Mesenteric fat pad (tissue), 1 donor: ENCODE measurements around the gene FADS3. TPM values are rescaled to one million over a fixed set of nuclear protein-coding genes. Genes with fewer than 3 reads are reported as not detected.
A peak's percentile ranks its signal among the peaks of the same experiment; 100 is the strongest.

Experiments used
- DNase-seq: peaks from one replicate; pipeline ENCODE4 v3.0.0-alpha.2; 2020; ENCODE audit warnings: low spot score
- long read RNA-seq: library from polyadenylated mRNA; unstranded; transcript quantifications from one replicate; pipeline ENCODE4 v2.0.0, GENCODE V29; 2020
- total RNA-seq: library from RNA; stranded (reverse); fragmentation: NEBNext Ultra II Directional; extraction: Animal tissue kit (Norgen Biotek cat#: 25700); gene quantifications from one replicate; pipeline ENCODE4 v1.2.1, GENCODE V29; 2021
- donor health status: DM: yes; HTN: yes; CAD: no.

The FADS3 gene, protein sequence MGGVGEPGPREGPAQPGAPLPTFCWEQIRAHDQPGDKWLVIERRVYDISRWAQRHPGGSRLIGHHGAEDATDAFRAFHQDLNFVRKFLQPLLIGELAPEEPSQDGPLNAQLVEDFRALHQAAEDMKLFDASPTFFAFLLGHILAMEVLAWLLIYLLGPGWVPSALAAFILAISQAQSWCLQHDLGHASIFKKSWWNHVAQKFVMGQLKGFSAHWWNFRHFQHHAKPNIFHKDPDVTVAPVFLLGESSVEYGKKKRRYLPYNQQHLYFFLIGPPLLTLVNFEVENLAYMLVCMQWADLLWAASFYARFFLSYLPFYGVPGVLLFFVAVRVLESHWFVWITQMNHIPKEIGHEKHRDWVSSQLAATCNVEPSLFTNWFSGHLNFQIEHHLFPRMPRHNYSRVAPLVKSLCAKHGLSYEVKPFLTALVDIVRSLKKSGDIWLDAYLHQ
- 387 TPM for total RNA-seq
- long read RNA-seq, transcript FADS3-201 (12 exons, 1,779 nt), result major isoform, 78 of 227 reads
- long read RNA-seq, partial matches to known transcripts, result 67 of 227 reads
- long read RNA-seq, other reads (novel, unspliced or antisense), result 80 of 227 reads

DNA sequence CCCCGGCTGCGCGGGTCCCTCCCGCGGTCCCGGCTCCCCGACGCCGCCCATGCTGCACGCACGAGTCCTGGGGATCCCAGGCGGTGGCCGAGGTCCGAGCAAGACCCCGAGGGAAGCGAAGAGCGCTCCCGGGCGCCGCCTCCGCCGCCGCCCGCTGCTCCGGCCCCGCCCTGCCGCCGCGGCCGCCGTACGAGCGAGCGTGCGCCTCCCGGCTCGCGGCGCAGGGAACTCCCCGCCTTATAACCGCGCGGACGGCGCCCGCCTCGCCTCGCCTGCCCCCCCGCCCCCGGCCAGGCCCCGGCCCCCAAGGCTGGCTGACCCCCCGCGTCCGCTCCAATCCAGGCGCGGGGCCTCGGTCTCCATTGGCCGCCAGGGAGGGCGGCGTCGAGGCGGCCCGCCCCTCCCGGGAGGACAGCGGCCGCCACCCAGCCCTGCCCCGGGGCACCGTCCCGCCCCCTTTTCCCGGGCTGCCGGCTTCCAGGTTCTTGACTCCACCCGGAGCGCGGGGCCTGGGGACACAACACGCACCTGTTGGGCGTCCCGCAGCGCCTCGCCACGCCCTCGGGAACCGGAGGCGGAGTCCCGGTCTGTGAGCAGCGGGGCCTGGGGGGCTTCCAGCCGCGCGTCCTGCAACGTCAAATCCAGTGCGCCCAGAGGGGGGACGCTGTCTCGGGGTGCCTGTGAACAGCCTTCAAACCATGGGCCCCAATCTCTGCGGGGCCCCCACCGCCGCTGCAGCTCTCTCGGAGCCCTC lies at the start of gene FADS3:
TSS of gene FADS3 (minus strand) at position 215 of the 754 bp plus-strand sequence. CDS start at position 51, 164 bp downstream.
- DNase-seq, result peak; percentile 94

DNA sequence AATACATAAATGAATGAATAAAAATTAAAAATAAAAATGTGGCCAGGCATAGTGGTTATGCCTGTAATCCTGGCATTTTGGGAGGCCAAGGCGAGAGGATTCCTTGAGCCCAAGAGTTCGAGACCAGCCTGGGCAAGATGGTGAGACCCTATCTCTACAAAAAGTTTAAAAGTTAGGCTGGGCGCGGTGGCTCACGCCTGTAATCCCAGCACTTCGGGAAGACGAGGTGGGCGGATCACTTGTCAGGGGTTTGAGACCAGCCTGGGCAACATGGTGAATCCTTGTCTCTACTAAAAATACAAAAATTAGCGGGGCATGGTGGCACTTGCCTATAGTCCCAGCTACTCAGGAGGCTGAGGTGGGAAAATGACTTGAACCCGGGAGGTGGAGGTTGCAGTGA lies 49.1 kb upstream of the FADS3 start:
- DNase-seq, result no peak

DNA sequence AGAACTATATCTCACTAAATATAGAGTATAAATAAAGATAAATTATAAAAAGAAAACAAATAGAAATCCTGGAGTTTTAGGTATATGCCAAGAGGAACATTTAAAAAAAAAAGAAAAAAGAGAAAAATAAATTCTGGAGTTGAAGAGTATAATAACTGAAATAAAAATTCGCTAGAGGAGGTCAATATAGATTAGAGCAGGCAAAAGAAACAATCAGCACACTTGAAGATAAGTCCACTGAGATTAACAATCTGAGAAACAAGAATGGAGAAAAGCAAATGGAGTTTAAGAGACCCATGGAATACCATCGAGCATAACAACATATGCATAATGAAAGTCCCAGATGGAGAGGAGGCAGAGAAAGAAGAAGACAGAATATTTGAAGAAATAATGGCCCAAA lies 44.5 kb upstream of the FADS3 start:
- DNase-seq, result no peak

DNA sequence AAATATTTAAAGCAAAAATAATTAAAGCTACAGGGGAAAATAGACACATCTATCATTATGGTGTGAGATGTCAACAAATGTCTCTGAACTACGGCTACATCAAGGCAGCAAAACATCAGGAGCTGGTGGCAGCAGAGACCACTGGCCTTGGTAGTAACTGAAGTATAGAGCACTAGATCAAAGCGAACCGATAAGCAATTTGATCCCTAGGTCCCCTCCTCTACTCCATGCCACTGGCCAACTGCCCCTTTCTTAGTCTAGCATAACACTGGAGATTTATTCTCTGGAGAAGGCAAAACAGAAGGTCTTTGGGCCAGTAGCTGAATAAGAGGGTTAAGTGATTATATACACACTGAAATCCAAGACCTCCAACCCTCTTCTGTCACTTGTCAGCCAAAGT lies 39.6 kb upstream of the FADS3 start:
- DNase-seq, result no peak

DNA sequence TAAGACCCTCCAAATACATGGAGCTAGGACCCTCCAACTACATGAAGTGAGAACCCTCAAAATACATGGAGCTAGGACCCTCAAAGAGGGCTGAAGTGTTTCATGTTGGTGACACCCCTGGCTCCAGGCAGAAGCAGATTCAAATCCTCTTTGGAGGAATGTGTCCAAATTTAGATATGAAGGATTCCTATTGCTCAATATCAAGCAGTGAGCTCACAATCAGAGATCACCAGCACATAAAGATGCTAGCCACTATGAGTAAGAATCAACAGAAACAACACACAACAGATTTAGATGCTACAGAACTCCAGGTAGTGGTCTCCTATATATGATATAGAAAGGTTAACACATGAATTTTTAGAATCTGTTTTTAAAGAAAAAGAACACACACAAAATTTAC lies 37.3 kb upstream of the FADS3 start:
- DNase-seq, result no peak

DNA sequence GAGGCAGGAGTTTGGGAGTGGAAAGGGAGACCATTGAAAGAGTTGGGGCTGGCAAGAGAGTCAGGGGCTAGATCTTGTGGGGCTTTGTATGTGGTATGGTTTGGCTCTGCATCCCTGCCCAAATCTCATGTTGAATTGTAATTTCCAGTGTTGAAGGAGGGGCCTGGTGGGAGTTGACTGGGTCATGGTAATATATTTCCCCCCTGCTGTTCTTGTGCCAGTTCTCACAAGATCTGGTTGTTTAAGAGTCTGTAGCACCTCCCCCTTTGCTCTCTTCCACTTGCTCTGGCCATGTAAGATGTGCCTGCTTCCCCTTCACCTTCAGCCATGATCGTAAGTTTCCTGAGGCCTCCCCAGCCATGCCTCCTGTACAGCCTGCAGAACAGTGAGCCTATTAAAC lies 36.2 kb upstream of the FADS3 start:
- no peak for DNase-seq

DNA sequence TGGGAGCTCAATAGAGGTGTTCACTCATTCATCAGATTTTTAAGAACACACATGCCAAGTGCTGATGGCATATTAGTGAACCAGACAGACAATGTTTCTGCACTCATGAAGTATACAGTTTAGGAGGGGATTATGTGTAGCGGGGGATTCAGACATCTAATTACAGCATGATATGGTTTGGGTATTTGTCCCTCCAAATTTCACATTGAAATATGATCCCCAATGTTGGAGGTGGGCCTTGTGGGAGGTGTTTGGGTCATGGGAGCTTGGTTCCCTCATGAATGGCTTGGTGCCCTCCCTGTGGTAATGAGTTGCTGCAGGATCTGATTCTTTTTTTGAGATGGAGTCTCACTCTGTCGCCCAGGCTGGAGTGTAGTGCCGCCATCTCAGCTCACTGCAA lies 34.9 kb upstream of the FADS3 start:
- DNase-seq, result no peak

DNA sequence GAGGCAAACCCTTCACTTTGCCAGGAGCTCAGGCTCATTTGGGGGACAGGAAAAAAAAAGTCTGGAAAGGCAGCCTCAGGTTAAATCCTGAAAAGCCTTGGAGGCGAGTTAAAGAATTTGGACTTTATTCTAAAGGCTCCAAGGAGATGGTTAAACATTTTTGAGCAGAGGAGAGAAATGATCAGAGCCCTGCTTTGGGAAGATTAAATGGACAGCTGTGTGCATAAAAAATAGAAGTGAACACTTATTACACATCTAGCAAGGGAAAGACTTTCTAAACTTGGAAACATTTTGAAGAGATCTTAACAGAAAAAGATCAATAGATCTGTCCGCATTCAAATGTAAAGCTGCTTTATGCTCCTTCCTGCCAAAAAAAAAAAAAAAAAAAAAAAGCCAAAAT lies 34.4 kb upstream of the FADS3 start:
- DNase-seq, result no peak

DNA sequence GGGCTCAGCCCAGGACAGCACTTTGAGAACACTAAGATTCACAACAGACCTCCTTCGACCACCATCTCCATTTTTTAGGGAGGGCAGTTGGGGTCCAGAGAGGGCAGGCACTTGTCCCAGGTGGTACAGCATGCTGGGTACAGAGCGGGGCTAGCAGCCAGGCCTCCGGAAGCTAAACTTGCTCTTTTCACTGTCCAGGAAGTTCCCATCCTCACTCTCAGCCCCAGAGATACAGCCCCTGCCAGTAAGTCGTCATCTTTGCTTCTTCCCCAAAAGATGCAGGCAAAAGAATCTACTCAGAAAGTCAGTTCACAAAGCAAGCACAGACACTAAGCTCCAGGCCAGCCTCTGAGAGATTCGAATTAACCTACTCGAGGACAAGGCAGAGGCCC lies 32.7 kb upstream of the FADS3 start:
- DNase-seq, result no peak

DNA sequence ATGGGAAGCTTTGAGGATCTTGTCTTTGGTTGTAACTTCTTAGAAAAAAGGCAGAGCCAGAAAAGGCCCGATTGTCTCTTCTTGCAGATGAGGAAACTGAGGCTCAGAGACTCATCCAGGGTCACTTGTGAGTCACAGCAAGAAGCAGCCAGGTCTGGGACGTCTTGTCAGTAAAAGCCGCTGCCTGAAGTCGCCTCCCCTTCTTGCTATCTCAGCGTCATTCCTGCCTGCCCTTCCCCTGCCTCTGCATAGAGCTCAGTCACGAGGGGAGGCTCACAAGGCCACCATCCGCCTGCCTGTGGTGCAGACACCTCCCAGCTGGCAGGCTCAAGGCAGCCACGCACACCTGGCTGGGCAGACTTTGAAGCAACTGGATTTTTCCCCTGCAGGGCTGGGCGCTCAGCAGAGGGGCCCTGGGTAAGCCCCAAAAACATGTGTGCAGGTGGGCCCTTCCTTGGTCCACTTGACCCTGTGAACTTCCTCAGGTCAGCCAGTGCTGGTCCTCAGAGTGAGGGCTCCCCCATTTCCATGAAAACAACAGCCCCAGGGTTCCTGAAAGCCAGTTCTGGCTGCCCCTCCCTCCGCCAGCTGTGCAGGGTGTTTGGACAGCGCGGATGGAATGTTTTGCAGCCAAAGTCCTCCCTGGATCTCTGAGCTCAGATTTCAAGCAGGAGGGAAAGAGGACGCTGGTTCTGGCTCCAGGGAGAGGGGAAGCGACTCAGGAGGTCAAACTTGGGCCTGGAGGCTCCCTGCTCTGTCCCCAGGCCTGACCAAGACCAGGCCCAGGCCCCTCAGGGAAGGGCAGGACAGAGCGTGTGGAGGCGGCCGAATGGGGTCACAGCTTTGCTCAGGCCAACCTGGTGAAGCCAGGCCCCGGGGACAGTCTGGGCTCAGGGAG lies 32.1 kb upstream of the FADS3 start:
- DNase-seq, result peak; percentile 87

DNA sequence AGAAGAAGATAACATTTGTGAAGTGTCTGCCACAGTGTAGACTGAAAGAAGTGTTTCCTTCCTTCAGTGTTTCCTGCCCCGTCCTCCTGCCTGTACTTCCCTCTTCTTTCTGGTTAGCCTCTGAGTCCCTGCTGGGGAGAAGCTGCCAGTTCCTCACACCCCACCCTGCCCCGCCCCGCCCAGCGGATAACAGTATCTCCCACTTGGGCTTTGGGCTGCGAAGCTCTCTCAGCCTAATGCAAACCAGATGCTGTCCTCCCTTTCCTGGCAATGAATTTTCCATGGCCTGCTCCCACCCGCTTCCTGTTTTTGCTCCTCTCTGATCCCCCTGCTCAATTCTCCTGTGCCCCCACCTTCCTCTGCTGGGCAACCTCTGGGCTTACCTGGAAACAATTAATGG lies 31.2 kb upstream of the FADS3 start:
- peak; percentile 90 for DNase-seq

DNA sequence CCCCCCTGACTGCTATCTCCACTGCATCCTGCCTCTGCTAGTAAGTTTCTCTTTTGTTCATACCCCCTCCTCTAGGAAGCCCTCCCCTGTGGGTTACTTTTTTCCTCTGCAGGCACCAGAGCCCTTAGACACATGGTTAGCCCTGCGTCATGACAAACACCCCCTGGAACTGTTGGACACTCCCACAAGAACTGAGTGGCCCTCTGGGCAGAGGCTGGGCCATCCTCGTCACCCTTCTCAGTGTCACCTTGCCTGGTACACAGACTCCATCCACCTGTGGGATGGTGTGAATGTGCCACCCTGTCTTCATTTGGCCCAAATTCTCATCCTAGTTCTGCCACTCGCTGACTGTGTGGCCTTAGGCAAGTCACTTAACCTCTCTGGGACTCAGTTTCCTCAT lies 30.1 kb upstream of the FADS3 start:
- peak; percentile 20 for DNase-seq

DNA sequence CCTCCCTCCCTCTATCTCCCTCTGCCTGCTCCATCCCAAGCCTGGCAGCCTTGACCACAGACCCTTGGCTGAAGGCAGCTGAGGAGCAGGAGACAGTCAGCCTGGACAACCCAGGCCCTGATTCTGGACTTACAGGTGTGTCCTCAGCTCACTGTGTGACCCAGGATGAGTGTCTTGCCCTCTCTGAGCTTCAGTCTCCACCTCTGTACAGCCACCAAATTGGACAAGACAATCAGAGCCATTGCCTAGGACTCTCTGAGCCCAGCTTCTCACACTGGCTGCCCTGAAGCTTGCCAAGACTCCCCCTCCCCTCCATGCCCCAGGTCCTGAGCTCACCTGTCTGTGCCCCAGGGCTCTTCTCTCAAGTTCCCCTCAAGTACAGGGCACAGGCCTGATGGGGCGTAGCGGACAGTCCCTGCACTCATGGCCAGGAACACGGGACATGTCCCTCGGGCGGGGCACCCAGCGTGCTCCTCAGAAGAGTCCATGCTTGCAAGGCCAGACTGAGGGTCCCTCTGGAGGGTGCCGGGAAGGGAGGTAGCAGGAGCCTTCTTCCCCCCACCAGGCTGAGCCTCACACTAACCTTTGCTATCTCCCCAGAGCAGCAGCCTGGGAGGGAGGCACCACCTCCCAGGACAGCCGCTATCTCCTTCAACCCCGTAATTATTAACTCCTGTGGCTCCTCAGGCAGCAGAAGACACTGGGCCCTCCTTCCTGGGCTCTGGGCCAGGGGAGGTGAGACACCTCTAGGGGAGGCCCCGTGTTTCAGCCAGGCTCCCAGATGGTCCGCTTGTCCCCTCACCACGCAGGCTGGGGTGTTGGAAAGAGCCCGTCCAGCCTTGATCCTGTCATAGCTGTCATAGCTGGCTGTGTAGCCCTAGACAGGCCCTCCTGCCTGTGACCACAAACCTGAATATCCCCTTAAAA lies 28.6 kb upstream of the FADS3 start:
- DNase-seq, result peak; percentile 87

DNA sequence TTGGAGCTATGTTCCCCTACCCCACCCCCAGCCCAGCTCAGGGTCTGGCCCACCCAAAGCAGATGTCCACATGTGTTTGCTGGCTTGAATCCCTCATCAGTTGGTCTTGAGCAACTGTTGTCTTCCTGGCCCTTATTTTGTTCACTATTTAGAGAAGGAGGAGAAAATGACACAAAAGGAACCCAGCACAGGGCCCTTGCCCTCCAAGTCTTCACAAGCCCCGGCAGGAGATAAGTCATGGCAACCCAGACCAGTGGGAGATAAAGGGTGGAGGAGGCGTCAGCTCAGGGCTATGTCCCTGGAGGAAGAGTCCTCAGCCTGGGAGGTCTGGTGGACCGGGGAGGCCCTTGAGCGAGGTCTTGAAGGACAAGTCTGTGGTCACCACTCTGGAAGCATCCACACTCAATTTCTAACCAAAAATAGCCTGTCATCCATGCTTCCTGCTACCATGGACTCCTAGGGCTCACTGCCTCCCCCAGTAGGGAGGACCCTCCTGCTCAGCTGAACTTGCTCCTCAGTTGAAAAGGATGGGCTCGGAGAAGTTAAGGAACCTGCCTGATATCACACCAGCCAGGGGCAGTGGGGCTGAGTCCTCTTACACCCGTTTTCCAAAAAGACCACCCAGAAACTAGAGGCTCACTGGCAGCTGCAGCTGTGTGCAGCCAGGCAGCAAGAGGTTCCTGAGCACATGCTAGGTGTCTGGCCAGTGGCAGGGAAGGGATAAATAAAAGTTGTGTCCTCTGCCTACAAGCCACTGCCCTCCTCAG lies 27.8 kb upstream of the FADS3 start:
- peak; percentile 85 for DNase-seq

DNA sequence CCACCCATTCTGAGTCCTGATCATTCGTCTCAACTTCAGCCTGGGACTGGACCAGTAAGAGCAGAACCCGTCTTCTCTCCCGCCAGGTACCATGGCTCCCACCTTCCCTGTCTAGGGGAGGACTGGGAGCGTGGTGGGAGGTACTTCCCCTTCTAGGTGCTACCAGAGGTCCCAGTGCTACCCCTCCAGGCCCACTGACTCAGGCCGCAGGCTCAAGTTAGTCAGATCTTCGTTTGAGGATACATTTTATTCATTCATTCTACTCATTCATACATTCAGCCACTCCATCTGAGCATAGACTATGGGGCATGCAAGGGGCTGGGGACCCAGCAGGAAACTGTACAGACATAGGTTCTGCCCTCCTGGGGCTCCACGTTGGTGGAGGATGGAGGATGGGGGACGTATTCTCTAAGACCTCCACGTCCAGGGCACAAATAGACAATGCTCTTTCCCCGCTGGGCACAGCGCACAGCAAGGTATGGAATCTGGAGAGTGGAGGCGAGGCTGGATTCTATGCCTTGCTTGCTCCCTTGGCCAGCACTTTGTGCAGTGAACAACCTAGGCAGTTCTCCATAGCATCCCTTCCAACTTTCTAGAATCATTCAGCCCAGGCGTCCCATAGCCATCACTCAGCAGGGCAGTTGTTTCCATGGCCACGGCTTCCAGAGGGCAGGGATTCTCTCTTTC lies 27.0 kb upstream of the FADS3 start:
- DNase-seq, result peak; percentile 55

DNA sequence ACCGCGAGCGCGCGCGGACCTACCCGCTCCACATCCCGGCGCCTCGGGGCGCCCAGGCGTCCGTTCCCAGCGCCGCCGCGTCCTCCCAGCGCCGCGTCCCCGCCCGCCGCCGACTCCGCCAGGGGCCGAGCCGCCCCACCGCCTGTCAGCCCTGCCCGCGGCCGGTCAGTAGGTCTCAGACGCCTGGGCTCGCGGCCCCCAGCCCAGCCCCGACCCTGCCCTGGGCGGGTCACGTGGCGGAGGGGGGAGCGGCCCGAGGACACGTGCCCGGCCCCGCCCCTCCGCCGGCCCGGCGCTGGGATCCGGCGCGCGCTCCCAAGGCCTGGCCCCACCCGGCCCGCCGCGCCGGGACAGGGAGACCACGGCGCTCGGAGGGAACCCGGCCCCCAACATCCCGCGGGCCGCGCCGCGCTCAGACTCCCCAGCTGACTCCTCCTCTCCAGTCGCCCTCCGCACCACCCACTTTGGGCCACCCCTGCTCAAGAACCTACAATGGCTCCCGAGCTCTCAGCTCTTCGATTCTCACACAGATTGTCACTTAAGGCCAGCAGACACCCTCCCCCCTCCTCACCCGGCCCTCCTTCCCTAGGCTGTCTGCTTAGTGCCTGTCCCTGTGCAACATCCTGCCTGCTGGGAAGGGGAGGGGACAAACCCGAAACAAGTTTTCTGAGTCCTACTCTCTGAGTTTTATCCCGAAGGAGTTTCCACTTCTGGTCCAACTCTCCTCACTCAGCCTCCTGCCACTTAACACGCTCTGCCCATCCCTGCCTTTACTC lies 26.2 kb upstream of the FADS3 start, which contains the start of gene RAB3IL1:
TSS of gene RAB3IL1 (minus strand) at position 233 of the 776 bp plus-strand sequence. CDS start at position 34, 199 bp downstream.
- DNase-seq, result peak; percentile 90

DNA sequence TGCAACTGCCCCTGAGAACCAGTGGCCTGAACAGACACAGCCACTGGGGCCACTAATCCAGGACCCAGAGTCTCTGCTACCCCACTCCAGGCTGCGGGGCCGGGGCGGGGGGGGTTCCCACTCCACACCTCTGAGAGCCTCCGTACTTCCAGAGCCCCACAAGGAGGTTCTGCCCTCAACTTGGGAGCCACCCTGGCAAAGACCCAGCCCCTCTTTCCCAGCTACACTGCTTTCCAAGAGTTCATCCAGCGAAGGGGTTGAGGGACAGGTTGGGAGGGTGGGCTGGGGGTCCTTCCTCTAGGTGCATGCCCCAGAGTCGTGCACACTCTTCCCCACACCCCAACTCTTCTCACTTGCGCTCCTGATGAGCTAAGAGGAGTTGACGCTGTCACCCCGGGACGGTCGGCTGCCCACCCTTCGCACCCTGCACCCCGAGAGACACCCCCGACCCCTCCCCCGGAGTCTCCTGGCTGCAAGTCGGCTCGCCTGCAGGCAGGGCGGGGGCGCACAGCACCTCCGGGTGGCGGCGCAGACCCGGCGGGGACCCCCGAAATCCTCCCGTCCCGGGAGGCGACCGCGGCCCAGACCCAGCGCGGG lies 25.5 kb upstream of the FADS3 start:
- no peak for DNase-seq
